ENCODE results near the gene GRB14. TPM values are rescaled to one million over a fixed set of nuclear protein-coding genes. Genes with fewer than 3 reads are reported as not detected.

GRB14 gene
- total and polyA plus RNA-seq, 5 donors from 2014 or later = 0.69 TPM; not detected in 4

- no peak for ATAC-seq (ENCODE audit: low read depth in 2 of 2)
- H3K36me3 Mint-ChIP-seq = no peaks in the 10 kb centered on the region
Observed at GRCh38 chr2:164625378-164625971, 4.2 kb upstream of the GRB14 start.

GRCh38 chr2:164624316-164624715, 3.0 kb upstream of the GRB14 start:
- ATAC-seq (ENCODE audit: low read depth in 2 of 2) = no peak
- H3K36me3 Mint-ChIP-seq = no peaks in the 10 kb centered on the region
- H3K4me1 ChIP-seq (ENCODE audit: control insufficient read depth, insufficient read depth, low read length, poor library complexity, severe bottlenecking) = no peaks in the 10 kb centered on the region
- no peaks in the 10 kb centered on the region for H3K36me3 ChIP-seq (ENCODE audit: control insufficient read depth, insufficient read depth, low read length)
- DNase-seq = no peak
- no peak overlapping the region for H3K27ac Mint-ChIP-seq
- peaks cover 16% of the 10 kb centered on the region for H3K27me3 Mint-ChIP-seq
- H3K27me3 ChIP-seq (ENCODE audit: control insufficient read depth, insufficient read depth, low read length) = peaks cover 1% of the 10 kb centered on the region
- H3K27ac ChIP-seq (ENCODE audit: insufficient read depth, low read length, poor library complexity, severe bottlenecking) = no peak overlapping the region
- no peaks in the 10 kb centered on the region for H3K9me3 ChIP-seq (ENCODE audit: control insufficient read depth in 2 of 2, low read length in 2 of 2)
- H3K4me1 Mint-ChIP-seq = peaks cover 0 to 4% (median 0%) of the 10 kb centered on the region in 4 donors
- H3K4me3 Mint-ChIP-seq = no peak overlapping the region
- no peak overlapping the region for H3K4me3 ChIP-seq (ENCODE audit: low read depth, low read length)
- H3K9me3 Mint-ChIP-seq = peaks cover 0 to 7% (median 2%) of the 10 kb centered on the region in 7 donors

More at GRCh38 chr2:164625378-164625971, 4.2 kb upstream of the GRB14 start:
- no peaks in the 10 kb centered on the region for H3K9me3 ChIP-seq (ENCODE audit: control insufficient read depth in 2 of 2, low read length in 2 of 2)
- peaks cover 0 to 9% (median 4%) of the 10 kb centered on the region in 7 donors for H3K9me3 Mint-ChIP-seq
- H3K36me3 ChIP-seq (ENCODE audit: control insufficient read depth, insufficient read depth, low read length) = no peaks in the 10 kb centered on the region
- no peak overlapping the region for H3K4me3 ChIP-seq (ENCODE audit: low read depth, low read length)
- no peaks in the 10 kb centered on the region for H3K27me3 ChIP-seq (ENCODE audit: control insufficient read depth, insufficient read depth, low read length)
- peaks cover 0 to 4% (median 0%) of the 10 kb centered on the region in 4 donors for H3K4me1 Mint-ChIP-seq
- no peak overlapping the region for H3K27ac Mint-ChIP-seq
- H3K27ac ChIP-seq (ENCODE audit: insufficient read depth, low read length, poor library complexity, severe bottlenecking) = no peak overlapping the region
- no peak for DNase-seq
- H3K27me3 Mint-ChIP-seq = peaks cover 10% of the 10 kb centered on the region
- no peaks in the 10 kb centered on the region for H3K4me1 ChIP-seq (ENCODE audit: control insufficient read depth, insufficient read depth, low read length, poor library complexity, severe bottlenecking)
- no peak overlapping the region for H3K4me3 Mint-ChIP-seq

GRCh38 chr2:164622338-164623106, 1.2 kb upstream of the GRB14 start:
- Mint-ChIP-seq H3K27ac (no peak overlapping the region), H3K4me1 (peaks cover 0 to 4% (median 0%) of the 10 kb centered on the region in 4 donors), H3K36me3 (no peaks in the 10 kb centered on the region), H3K27me3 (peaks cover 16% of the 10 kb centered on the region), H3K9me3 (peaks cover 0 to 8% (median 2%) of the 10 kb centered on the region in 7 donors), H3K4me3 (no peak overlapping the region)
- DNase-seq = no peak
- Histone ChIP-seq H3K9me3 (ENCODE audit: control insufficient read depth in 2 of 2, low read length in 2 of 2) (no peaks in the 10 kb centered on the region), H3K27ac (ENCODE audit: insufficient read depth, low read length, poor library complexity, severe bottlenecking) (no peak overlapping the region), H3K36me3 (ENCODE audit: control insufficient read depth, insufficient read depth, low read length) (no peaks in the 10 kb centered on the region), H3K4me1 (ENCODE audit: control insufficient read depth, insufficient read depth, low read length, poor library complexity, severe bottlenecking) (no peaks in the 10 kb centered on the region), H3K4me3 (ENCODE audit: low read depth, low read length) (no peak overlapping the region), H3K27me3 (ENCODE audit: control insufficient read depth, insufficient read depth, low read length) (peaks cover 1% of the 10 kb centered on the region)
- ATAC-seq (ENCODE audit: low read depth in 2 of 2) = no peak

GRCh38 chr2:164621764-164622105, 453 bp upstream of the GRB14 start:
- DNase-seq (no peak), ATAC-seq (ENCODE audit: low read depth in 2 of 2) (no peak)
- peaks cover 1% of the 10 kb centered on the region for H3K27me3 ChIP-seq (ENCODE audit: control insufficient read depth, insufficient read depth, low read length)
- H3K4me3 ChIP-seq (ENCODE audit: low read depth, low read length) = no peak overlapping the region
- Mint-ChIP-seq H3K36me3 (no peaks in the 10 kb centered on the region), H3K9me3 (peaks cover 0 to 9% (median 2%) of the 10 kb centered on the region in 7 donors), H3K4me1 (peaks cover 0 to 4% (median 0%) of the 10 kb centered on the region in 4 donors), H3K27ac (no peak overlapping the region), H3K4me3 (no peak overlapping the region), H3K27me3 (peaks cover 16% of the 10 kb centered on the region)
- H3K4me1 ChIP-seq (ENCODE audit: control insufficient read depth, insufficient read depth, low read length, poor library complexity, severe bottlenecking) = no peaks in the 10 kb centered on the region
- no peak overlapping the region for H3K27ac ChIP-seq (ENCODE audit: insufficient read depth, low read length, poor library complexity, severe bottlenecking)
- no peaks in the 10 kb centered on the region for H3K36me3 ChIP-seq (ENCODE audit: control insufficient read depth, insufficient read depth, low read length)
- no peaks in the 10 kb centered on the region for H3K9me3 ChIP-seq (ENCODE audit: control insufficient read depth in 2 of 2, low read length in 2 of 2)

- peaks cover 0 to 4% (median 0%) of the 10 kb centered on the region in 4 donors for H3K4me1 Mint-ChIP-seq
- Histone ChIP-seq H3K36me3 (ENCODE audit: control insufficient read depth, insufficient read depth, low read length) (no peaks in the 10 kb centered on the region), H3K27me3 (ENCODE audit: control insufficient read depth, insufficient read depth, low read length) (peaks cover 1% of the 10 kb centered on the region), H3K4me1 (ENCODE audit: control insufficient read depth, insufficient read depth, low read length, poor library complexity, severe bottlenecking) (no peaks in the 10 kb centered on the region), H3K27ac (ENCODE audit: insufficient read depth, low read length, poor library complexity, severe bottlenecking) (no peak overlapping the region), H3K4me3 (ENCODE audit: low read depth, low read length) (no peak overlapping the region), H3K9me3 (ENCODE audit: control insufficient read depth in 2 of 2, low read length in 2 of 2) (no peaks in the 10 kb centered on the region)
- no peaks in the 10 kb centered on the region for H3K36me3 Mint-ChIP-seq
- peaks cover 16% of the 10 kb centered on the region for H3K27me3 Mint-ChIP-seq
- peaks cover 0 to 9% (median 0%) of the 10 kb centered on the region in 7 donors for H3K9me3 Mint-ChIP-seq
- ATAC-seq (ENCODE audit: low read depth in 2 of 2) (no peak), DNase-seq (no peak)
- no peak overlapping the region for H3K27ac Mint-ChIP-seq
- H3K4me3 Mint-ChIP-seq = no peak overlapping the region
Observed at GRCh38 chr2:164620457-164620856, 825 bp downstream of the GRB14 start.

GRCh38 chr2:164617466-164617865, 3.8 kb downstream of the GRB14 start:
- Histone ChIP-seq H3K27ac (ENCODE audit: insufficient read depth, low read length, poor library complexity, severe bottlenecking) (no peak overlapping the region), H3K4me3 (ENCODE audit: low read depth, low read length) (no peak overlapping the region), H3K9me3 (ENCODE audit: control insufficient read depth in 2 of 2, low read length in 2 of 2) (no peaks in the 10 kb centered on the region), H3K27me3 (ENCODE audit: control insufficient read depth, insufficient read depth, low read length) (peaks cover 1% of the 10 kb centered on the region), H3K36me3 (ENCODE audit: control insufficient read depth, insufficient read depth, low read length) (no peaks in the 10 kb centered on the region), H3K4me1 (ENCODE audit: control insufficient read depth, insufficient read depth, low read length, poor library complexity, severe bottlenecking) (no peaks in the 10 kb centered on the region)
- no peak for DNase-seq
- ATAC-seq (ENCODE audit: low read depth in 2 of 2) = no peak
- Mint-ChIP-seq H3K27me3 (peaks cover 10% of the 10 kb centered on the region), H3K9me3 (peaks cover 0 to 9% (median 0%) of the 10 kb centered on the region in 7 donors), H3K4me1 (peaks cover 0 to 4% (median 0%) of the 10 kb centered on the region in 4 donors), H3K27ac (no peak overlapping the region), H3K36me3 (no peaks in the 10 kb centered on the region), H3K4me3 (no peak overlapping the region)

- no peak overlapping the region for H3K27ac ChIP-seq (ENCODE audit: insufficient read depth, low read length, poor library complexity, severe bottlenecking)
- H3K4me1 ChIP-seq (ENCODE audit: control insufficient read depth, insufficient read depth, low read length, poor library complexity, severe bottlenecking) = no peaks in the 10 kb centered on the region
- Mint-ChIP-seq H3K4me1 (no peaks in the 10 kb centered on the region), H3K36me3 (no peaks in the 10 kb centered on the region), H3K27me3 (no peaks in the 10 kb centered on the region), H3K27ac (no peak overlapping the region), H3K4me3 (no peak overlapping the region), H3K9me3 (peaks cover 0 to 7% (median 0%) of the 10 kb centered on the region in 7 donors)
- no peaks in the 10 kb centered on the region for H3K36me3 ChIP-seq (ENCODE audit: control insufficient read depth, insufficient read depth, low read length)
- H3K9me3 ChIP-seq (ENCODE audit: control insufficient read depth in 2 of 2, low read length in 2 of 2) = no peaks in the 10 kb centered on the region
- H3K4me3 ChIP-seq (ENCODE audit: low read depth, low read length) = no peak overlapping the region
- ATAC-seq (ENCODE audit: low read depth in 2 of 2) (no peak), DNase-seq (no peak)
- no peaks in the 10 kb centered on the region for H3K27me3 ChIP-seq (ENCODE audit: control insufficient read depth, insufficient read depth, low read length)
Observed at GRCh38 chr2:164613321-164613982, 7.8 kb downstream of the GRB14 start.

All from CD4-positive, CD25-positive, alpha-beta regulatory T cell (primary cell).